Measurements from ENCODE around the gene DBX2.

The DBX2 gene

DNA sequence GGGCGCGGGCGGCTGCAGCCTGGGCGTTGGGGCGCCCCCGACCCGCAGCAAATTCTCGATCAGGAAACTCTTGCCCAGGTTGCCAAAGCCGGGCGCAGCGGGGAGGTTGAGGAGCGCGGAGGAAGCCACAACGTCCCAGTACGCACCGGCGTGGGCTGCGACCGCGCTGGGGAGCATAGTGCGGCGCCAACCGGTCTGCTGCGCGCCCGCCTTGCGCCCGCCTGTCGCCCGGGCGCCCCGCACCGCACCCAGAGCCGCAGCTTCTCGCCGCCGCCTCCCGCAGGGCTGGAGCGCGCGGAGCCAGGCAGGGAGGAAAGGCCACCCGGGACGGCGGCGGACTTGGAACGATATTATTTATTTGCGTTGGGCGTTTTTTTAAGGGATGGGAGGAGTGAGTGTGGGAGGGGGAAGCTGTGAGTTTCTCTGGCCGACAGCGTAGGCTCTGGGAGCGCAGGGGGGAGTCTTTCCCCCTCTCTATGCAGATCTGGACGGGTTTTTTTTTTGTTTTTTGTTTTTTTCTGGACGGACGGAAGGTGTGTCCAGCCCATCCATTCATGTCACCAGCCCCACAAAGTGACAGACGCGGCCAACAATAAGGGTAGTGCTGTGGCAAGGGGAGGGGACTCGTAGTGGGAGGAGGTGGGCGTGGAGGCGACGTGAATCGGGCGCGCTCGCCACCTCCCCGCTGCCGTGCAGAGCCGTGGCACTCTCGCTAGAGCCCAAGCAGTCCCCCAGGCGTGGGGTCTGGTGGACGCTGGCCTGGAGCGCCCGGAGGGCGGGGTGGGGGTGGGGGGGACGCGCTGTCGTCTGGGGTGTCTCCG is at the start of gene DBX2:
Gene DBX2, minus strand, starts transcription at position 349 of the 821 bp plus-strand sequence. Its CDS starts 172 bp downstream, at position 177.
- TF ChIP-seq, protein P1, sequence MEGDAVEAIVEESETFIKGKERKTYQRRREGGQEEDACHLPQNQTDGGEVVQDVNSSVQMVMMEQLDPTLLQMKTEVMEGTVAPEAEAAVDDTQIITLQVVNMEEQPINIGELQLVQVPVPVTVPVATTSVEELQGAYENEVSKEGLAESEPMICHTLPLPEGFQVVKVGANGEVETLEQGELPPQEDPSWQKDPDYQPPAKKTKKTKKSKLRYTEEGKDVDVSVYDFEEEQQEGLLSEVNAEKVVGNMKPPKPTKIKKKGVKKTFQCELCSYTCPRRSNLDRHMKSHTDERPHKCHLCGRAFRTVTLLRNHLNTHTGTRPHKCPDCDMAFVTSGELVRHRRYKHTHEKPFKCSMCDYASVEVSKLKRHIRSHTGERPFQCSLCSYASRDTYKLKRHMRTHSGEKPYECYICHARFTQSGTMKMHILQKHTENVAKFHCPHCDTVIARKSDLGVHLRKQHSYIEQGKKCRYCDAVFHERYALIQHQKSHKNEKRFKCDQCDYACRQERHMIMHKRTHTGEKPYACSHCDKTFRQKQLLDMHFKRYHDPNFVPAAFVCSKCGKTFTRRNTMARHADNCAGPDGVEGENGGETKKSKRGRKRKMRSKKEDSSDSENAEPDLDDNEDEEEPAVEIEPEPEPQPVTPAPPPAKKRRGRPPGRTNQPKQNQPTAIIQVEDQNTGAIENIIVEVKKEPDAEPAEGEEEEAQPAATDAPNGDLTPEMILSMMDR (IDR thresholded peaks at IDR 0.05): no peak

- TF ChIP-seq, protein P1 (IDR thresholded peaks at IDR 0.05): no peak
Measured at GRCh38 chr12:45098766-45099165, 47.9 kb upstream of the DBX2 start.

DNA sequence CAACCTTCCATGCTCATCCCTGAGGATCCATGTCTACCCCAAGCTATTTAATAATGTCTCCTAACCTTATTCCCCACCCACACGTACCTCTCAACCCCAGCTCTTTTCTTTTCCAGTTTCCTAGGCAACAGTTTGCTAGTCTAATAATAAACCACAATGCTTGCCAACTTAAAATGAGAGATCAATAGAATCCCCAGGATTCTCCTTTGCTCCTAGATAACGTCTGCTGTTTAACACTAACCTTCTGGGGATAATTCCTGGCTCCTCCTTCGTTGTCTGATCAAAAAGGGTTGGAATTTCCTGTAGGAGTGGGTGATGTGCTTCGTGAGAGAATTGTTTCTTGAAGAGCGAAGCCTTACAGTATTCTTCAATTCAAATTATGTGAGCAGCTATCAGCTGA is 42.2 kb upstream of the DBX2 start:
- TF ChIP-seq, protein P1 (IDR thresholded peaks at IDR 0.05): no peak

DNA sequence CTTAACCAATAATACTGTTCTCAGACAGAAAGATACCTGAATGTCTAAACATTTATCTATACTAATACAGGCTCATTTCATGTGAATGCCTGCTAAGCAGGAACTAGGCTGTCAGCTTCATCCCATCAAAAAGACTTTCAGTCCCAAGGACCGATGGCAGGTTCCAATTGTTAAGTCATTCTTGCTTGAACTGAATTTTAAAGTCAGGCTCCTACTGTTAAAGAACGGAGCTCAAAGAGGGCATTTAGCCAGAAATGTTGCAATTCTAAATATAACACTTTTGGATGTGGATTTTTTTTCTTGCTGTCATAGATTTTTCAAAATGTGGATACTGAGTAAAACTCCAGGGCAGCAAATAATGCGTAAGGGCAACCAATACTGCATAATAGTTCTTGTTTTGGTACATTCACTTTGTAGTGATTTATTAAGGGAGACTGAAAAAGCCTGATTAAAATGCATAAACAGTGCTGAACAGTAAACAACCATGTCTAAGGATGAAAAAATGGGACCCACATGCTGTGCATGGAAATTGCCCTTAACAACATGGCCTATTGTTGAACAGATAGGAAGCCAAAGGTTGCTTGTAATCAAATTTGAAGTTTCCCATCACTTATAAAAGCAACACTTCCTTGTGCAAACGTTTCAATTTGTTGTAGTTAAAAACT is 38.6 kb upstream of the DBX2 start:
- TF ChIP-seq, protein P1 (IDR thresholded peaks at IDR 0.05): no peak

DNA sequence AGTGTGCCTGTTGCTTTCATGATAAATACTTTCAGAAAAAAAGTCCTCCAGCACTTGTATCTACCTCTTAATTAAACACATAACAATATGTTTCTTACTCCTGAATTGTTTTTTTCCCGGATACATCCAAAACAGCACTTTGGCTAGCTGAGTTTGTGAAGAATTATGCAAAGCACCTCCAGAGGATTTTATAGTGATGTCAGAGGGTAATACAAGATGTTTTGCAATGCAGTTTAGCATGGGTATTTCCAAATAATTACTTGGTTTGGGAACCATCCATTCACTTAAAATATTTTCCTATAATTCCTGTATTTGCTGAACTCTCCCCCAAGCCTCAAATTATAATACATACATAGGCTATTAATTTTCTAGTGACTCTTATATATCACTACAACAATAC is 37.7 kb upstream of the DBX2 start:
- TF ChIP-seq, protein P1 (IDR thresholded peaks at IDR 0.05): no peak

GRCh38 chr12:45077251-45077650 is 26.4 kb upstream of the DBX2 start:
- TF ChIP-seq, protein P1 (IDR thresholded peaks at IDR 0.05): no peak

- TF ChIP-seq, protein P1 (IDR thresholded peaks at IDR 0.05): no peak
Measured at GRCh38 chr12:45076417-45077026, 25.6 kb upstream of the DBX2 start.

Measured in LNCAP (cell line).